ENCODE results near the gene ATP5PD.

DNA sequence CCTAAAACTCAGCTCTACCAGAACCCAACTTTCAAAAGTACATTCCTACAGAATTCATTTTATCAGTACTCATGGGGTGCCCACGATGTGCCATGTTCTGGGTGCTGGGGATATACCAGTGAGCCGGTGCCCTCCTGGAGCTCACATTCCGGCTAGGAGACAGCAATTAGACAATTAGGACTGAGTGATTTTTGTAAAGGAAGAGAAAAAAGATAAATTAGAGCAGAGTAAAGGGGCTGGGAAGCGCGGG is 34.7 kb downstream of the ATP5PD start:
- TF ChIP-seq, protein P1, sequence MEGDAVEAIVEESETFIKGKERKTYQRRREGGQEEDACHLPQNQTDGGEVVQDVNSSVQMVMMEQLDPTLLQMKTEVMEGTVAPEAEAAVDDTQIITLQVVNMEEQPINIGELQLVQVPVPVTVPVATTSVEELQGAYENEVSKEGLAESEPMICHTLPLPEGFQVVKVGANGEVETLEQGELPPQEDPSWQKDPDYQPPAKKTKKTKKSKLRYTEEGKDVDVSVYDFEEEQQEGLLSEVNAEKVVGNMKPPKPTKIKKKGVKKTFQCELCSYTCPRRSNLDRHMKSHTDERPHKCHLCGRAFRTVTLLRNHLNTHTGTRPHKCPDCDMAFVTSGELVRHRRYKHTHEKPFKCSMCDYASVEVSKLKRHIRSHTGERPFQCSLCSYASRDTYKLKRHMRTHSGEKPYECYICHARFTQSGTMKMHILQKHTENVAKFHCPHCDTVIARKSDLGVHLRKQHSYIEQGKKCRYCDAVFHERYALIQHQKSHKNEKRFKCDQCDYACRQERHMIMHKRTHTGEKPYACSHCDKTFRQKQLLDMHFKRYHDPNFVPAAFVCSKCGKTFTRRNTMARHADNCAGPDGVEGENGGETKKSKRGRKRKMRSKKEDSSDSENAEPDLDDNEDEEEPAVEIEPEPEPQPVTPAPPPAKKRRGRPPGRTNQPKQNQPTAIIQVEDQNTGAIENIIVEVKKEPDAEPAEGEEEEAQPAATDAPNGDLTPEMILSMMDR (IDR thresholded peaks at IDR 0.05), result no peak
- TF ChIP-seq POLR2AphosphoS5 (IDR thresholded peaks at IDR 0.05) (no peak), POLR2A (IDR thresholded peaks at IDR 0.05) (no peak)
